ENCODE data around the gene OTUD3. TPM values are rescaled to one million over a fixed set of nuclear protein-coding genes. Genes with fewer than 3 reads are reported as not detected.

OTUD3 gene
- total RNA-seq, 2 experiments from 2014 or later: 8.3 to 10.8 TPM

GRCh38 chr1:19892628-19893168 is 10.5 kb downstream of the OTUD3 start:
- DNase-seq: no peak
- Mint-ChIP-seq H3K36me3 (ENCODE audit: low read depth) (peaks cover 30% of the 10 kb centered on the region), H3K9me3 (no peaks in the 10 kb centered on the region), H3K4me3 (no peak overlapping the region), H3K27me3 (ENCODE audit: low read depth) (no peaks in the 10 kb centered on the region), H3K27ac (no peak overlapping the region), H3K4me1 (ENCODE audit: low read depth) (peaks cover 12% of the 10 kb centered on the region)
- intact Hi-C loops (cut with micrococcal nuclease): no loop called here
- CTCF ChIA-PET: interaction anchor here (1.0 kb wide), 1 partner anchor 10 kb away, joined by 4 read pairs; no protein-coding TSS in a partner anchor

GRCh38 chr1:19893687-19894086 is 11.5 kb downstream of the OTUD3 start:
- CTCF ChIA-PET: no interaction called here
- Mint-ChIP-seq H3K36me3 (ENCODE audit: low read depth) (peaks cover 30% of the 10 kb centered on the region), H3K27me3 (ENCODE audit: low read depth) (no peaks in the 10 kb centered on the region), H3K9me3 (no peaks in the 10 kb centered on the region), H3K27ac (no peak overlapping the region), H3K4me1 (ENCODE audit: low read depth) (peaks cover 4% of the 10 kb centered on the region), H3K4me3 (no peak overlapping the region)
- no peak for DNase-seq
- intact Hi-C loops (cut with micrococcal nuclease): no loop called here

- no peak for DNase-seq
- Mint-ChIP-seq H3K4me3 (no peak overlapping the region), H3K9me3 (no peaks in the 10 kb centered on the region), H3K4me1 (ENCODE audit: low read depth) (peaks cover 3% of the 10 kb centered on the region), H3K27ac (no peak overlapping the region), H3K27me3 (ENCODE audit: low read depth) (no peaks in the 10 kb centered on the region), H3K36me3 (ENCODE audit: low read depth) (peaks cover 35% of the 10 kb centered on the region)
- intact Hi-C loops (cut with micrococcal nuclease): no loop called here
- CTCF ChIA-PET: interaction anchor here (0.7 kb wide), 1 partner anchor 13 kb away, joined by 3 read pairs; no protein-coding TSS in a partner anchor
Observed at GRCh38 chr1:19894218-19894617, 12.0 kb downstream of the OTUD3 start.

- no peak for DNase-seq
- H3K4me3 Mint-ChIP-seq: no peak overlapping the region
- peaks cover 42% of the 10 kb centered on the region for H3K36me3 Mint-ChIP-seq (ENCODE audit: low read depth)
- CTCF ChIA-PET: no interaction called here
- H3K27ac Mint-ChIP-seq: no peak overlapping the region
- no peaks in the 10 kb centered on the region for H3K4me1 Mint-ChIP-seq (ENCODE audit: low read depth)
- H3K27me3 Mint-ChIP-seq (ENCODE audit: low read depth): no peaks in the 10 kb centered on the region
- intact Hi-C loops (cut with micrococcal nuclease): no loop called here
- H3K9me3 Mint-ChIP-seq: no peaks in the 10 kb centered on the region
Observed at GRCh38 chr1:19901653-19902052, 19.5 kb downstream of the OTUD3 start.

- no peak overlapping the region for H3K4me3 Mint-ChIP-seq
- no peaks in the 10 kb centered on the region for H3K4me1 Mint-ChIP-seq (ENCODE audit: low read depth)
- DNase-seq: no peak
- H3K27me3 Mint-ChIP-seq (ENCODE audit: low read depth): no peaks in the 10 kb centered on the region
- H3K36me3 Mint-ChIP-seq (ENCODE audit: low read depth): peaks cover 37% of the 10 kb centered on the region
- no peaks in the 10 kb centered on the region for H3K9me3 Mint-ChIP-seq
- CTCF ChIA-PET: interaction anchor here (0.6 kb wide), 1 partner anchor 14 kb away, joined by 3 read pairs; no protein-coding TSS in a partner anchor
- no peak overlapping the region for H3K27ac Mint-ChIP-seq
- intact Hi-C loops (cut with micrococcal nuclease): no loop called here
Observed at GRCh38 chr1:19903621-19904020, 21.4 kb downstream of the OTUD3 start.

GRCh38 chr1:19907456-19907855 is 25.3 kb downstream of the OTUD3 start:
- Mint-ChIP-seq H3K27ac (no peak overlapping the region), H3K36me3 (ENCODE audit: low read depth) (peaks cover 21% of the 10 kb centered on the region), H3K27me3 (ENCODE audit: low read depth) (no peaks in the 10 kb centered on the region), H3K4me3 (no peak overlapping the region), H3K9me3 (no peaks in the 10 kb centered on the region), H3K4me1 (ENCODE audit: low read depth) (no peaks in the 10 kb centered on the region)
- intact Hi-C loops (cut with micrococcal nuclease): no loop called here
- CTCF ChIA-PET: interaction anchor here (0.9 to 2.1 kb wide), 3 partner anchors 10 to 245 kb away, joined by 3 to 5 read pairs (median 4); no protein-coding TSS in a partner anchor
- DNase-seq: no peak

GRCh38 chr1:19909392-19909791 is 27.2 kb downstream of the OTUD3 start:
- H3K27me3 Mint-ChIP-seq (ENCODE audit: low read depth): no peaks in the 10 kb centered on the region

GRCh38 chr1:19909971-19910370 is 27.8 kb downstream of the OTUD3 start:
- CTCF ChIA-PET: interaction anchor here (1.9 kb wide), 1 partner anchor 11 kb away, joined by 7 read pairs; no protein-coding TSS in a partner anchor
- no peaks in the 10 kb centered on the region for H3K4me1 Mint-ChIP-seq (ENCODE audit: low read depth)
- peaks cover 15% of the 10 kb centered on the region for H3K36me3 Mint-ChIP-seq (ENCODE audit: low read depth)
- intact Hi-C loops (cut with micrococcal nuclease): no loop called here
- no peak overlapping the region for H3K27ac Mint-ChIP-seq
- no peaks in the 10 kb centered on the region for H3K27me3 Mint-ChIP-seq (ENCODE audit: low read depth)
- DNase-seq: no peak
- H3K4me3 Mint-ChIP-seq: no peak overlapping the region
- H3K9me3 Mint-ChIP-seq: no peaks in the 10 kb centered on the region

More at GRCh38 chr1:19909392-19909791, 27.2 kb downstream of the OTUD3 start:
- CTCF ChIA-PET: interaction anchor here (1.9 kb wide), 1 partner anchor 12 kb away, joined by 7 read pairs; no protein-coding TSS in a partner anchor
- no peak for DNase-seq
- Mint-ChIP-seq H3K4me1 (ENCODE audit: low read depth) (no peaks in the 10 kb centered on the region), H3K36me3 (ENCODE audit: low read depth) (peaks cover 20% of the 10 kb centered on the region), H3K4me3 (no peak overlapping the region), H3K27ac (no peak overlapping the region), H3K9me3 (no peaks in the 10 kb centered on the region)
- intact Hi-C loops (cut with micrococcal nuclease): no loop called here

- intact Hi-C loops (cut with micrococcal nuclease): no loop called here
- Mint-ChIP-seq H3K4me3 (no peak overlapping the region), H3K36me3 (ENCODE audit: low read depth) (peaks cover 13% of the 10 kb centered on the region), H3K27ac (no peak overlapping the region), H3K27me3 (ENCODE audit: low read depth) (no peaks in the 10 kb centered on the region), H3K9me3 (no peaks in the 10 kb centered on the region), H3K4me1 (ENCODE audit: low read depth) (no peaks in the 10 kb centered on the region)
- no peak for DNase-seq
- CTCF ChIA-PET: interaction anchor here (0.8 to 1.9 kb wide), 2 partner anchors 10 to 29 kb away, joined by 3 to 7 read pairs; partner anchors contain the start of gene OTUD3
Observed at GRCh38 chr1:19910650-19911049, 28.5 kb downstream of the OTUD3 start.

- peak; percentile 93 for DNase-seq
- Mint-ChIP-seq H3K4me1 (ENCODE audit: low read depth) (no peaks in the 10 kb centered on the region), H3K36me3 (ENCODE audit: low read depth) (no peaks in the 10 kb centered on the region), H3K27me3 (ENCODE audit: low read depth) (peaks cover 2% of the 10 kb centered on the region), H3K9me3 (no peaks in the 10 kb centered on the region), H3K27ac (no peak overlapping the region), H3K4me3 (no peak overlapping the region)
- intact Hi-C loops (cut with micrococcal nuclease): loop anchor here (1.0 to 5.0 kb wide), 3 partner anchors 234 to 574 kb away; no protein-coding TSS in a partner anchor
- CTCF ChIA-PET: interaction anchor here (0.8 to 5.7 kb wide), 8 partner anchors 10 to 295 kb away, joined by 3 to 46 read pairs (median 3); no protein-coding TSS in a partner anchor
Observed at GRCh38 chr1:19918057-19918456, 35.9 kb downstream of the OTUD3 start.

- intact Hi-C loops (cut with micrococcal nuclease): no loop called here
- CTCF ChIA-PET: interaction anchor here (0.7 to 5.7 kb wide), 6 partner anchors 10 to 510 kb away, joined by 3 to 46 read pairs (median 3); no protein-coding TSS in a partner anchor
- Mint-ChIP-seq H3K27me3 (ENCODE audit: low read depth) (peaks cover 2% of the 10 kb centered on the region), H3K9me3 (no peaks in the 10 kb centered on the region), H3K4me1 (ENCODE audit: low read depth) (no peaks in the 10 kb centered on the region), H3K36me3 (ENCODE audit: low read depth) (no peaks in the 10 kb centered on the region), H3K4me3 (no peak overlapping the region), H3K27ac (no peak overlapping the region)
- no peak for DNase-seq
Observed at GRCh38 chr1:19920132-19920710, 38.0 kb downstream of the OTUD3 start.

GRCh38 chr1:19921310-19921709 is 39.1 kb downstream of the OTUD3 start:
- no peak overlapping the region for H3K4me3 Mint-ChIP-seq
- H3K27ac Mint-ChIP-seq: no peak overlapping the region
- no peaks in the 10 kb centered on the region for H3K9me3 Mint-ChIP-seq
- H3K27me3 Mint-ChIP-seq (ENCODE audit: low read depth): peaks cover 2% of the 10 kb centered on the region
- intact Hi-C loops (cut with micrococcal nuclease): no loop called here
- no peak for DNase-seq
- H3K4me1 Mint-ChIP-seq (ENCODE audit: low read depth): no peaks in the 10 kb centered on the region
- CTCF ChIA-PET: interaction anchor here (0.8 to 5.7 kb wide), 4 partner anchors 11 to 509 kb away, joined by 3 to 46 read pairs (median 5); no protein-coding TSS in a partner anchor
- no peaks in the 10 kb centered on the region for H3K36me3 Mint-ChIP-seq (ENCODE audit: low read depth)
